Thyroid gland (tissue), 4 donors: ENCODE results near the gene TSPAN31. TPM values are rescaled to one million over a fixed set of nuclear protein-coding genes. Genes with fewer than 3 reads are reported as not detected.

ENCODE experiments used
- DNase-seq, 2 donors: peaks; one replicate each; pipeline ENCODE4 v3.0.0-alpha.2; 2019
- H3K27ac ChIP-seq, 3 donors: fragments of 200-600 bp; sonication (generic); 1 replicate in 2 of 3; 2 replicates in 1 of 3; pipeline ENCODE4 v1.5.1; 2016 to 2019; ENCODE audit warnings: mild to moderate bottlenecking in 1 of 3, moderate library complexity in 1 of 3
- H3K27me3 ChIP-seq: fragments of 200-600 bp; sonication (generic); one replicate; pipeline ENCODE4 v1.5.1; 2019
- H3K36me3 ChIP-seq, 2 donors: fragments of 200-600 bp; sonication (generic); one replicate each; pipeline ENCODE4 v1.5.1; 2016 to 2019
- H3K4me1 ChIP-seq, 2 donors: fragments of 200-600 bp; sonication (generic); one replicate each; pipeline ENCODE4 v1.5.1; 2017 to 2019
- H3K4me3 ChIP-seq, 3 donors: fragments of 200-600 bp; sonication (generic); replicated peaks in 1 of 3; 1 replicate in 2 of 3; 2 replicates in 1 of 3; pipeline ENCODE4 v1.5.1; 2016; ENCODE audit warnings: mild to moderate bottlenecking in 1 of 3
- H3K9me3 ChIP-seq: fragments of 200-600 bp; sonication (generic); one replicate; pipeline ENCODE4 v1.5.1; 2017
- CTCF ChIP-seq, 6 experiments: fragments of 200-600 bp in 3 of 6; fragments of 450-650 bp in 3 of 6; sonication (generic) in 3 of 6; IDR thresholded peaks; one replicate each; pipeline ENCODE4 v1.5.1; 2016 to 2019; ENCODE audit warnings: antibody characterized with exemption in 6 of 6, mild to moderate bottlenecking in 2 of 6, inconsistent platforms in 1 of 6, moderate library complexity in 1 of 6
- POLR2A ChIP-seq, 2 donors: fragments of 450-650 bp; IDR thresholded peaks; one replicate each; pipeline ENCODE4 v1.6.1; 2017; ENCODE audit warnings: antibody characterized with exemption in 2 of 2, mild to moderate bottlenecking in 2 of 2, moderate library complexity in 1 of 2
- WGBS, 2 donors: methylation state at CpG; one replicate each; pipeline ENCODE4 v1.1.5; 2017; 5-methylcytosine and 5-hydroxymethylcytosine counted together
- intact Hi-C: fragments of 100-400 bp; cut with DNase I; formaldehyde crosslinking; loops from one replicate; pipeline ENCODE4 v1.15.1; 2023
- total RNA-seq, 4 donors: library from RNA; depleted of rRNA; stranded (reverse); fragments of >200 nt; gene quantifications; one replicate each; pipeline ENCODE4 v1.2.3, GENCODE V29; 2016

Gene TSPAN31
- total RNA-seq, 4 donors from 2014 or later: 110 to 166 (median 137) TPM

- Histone ChIP-seq H3K27me3 (peaks cover 22% of the 10 kb centered on the region), H3K4me3 (no peak overlapping the region), H3K36me3 (peaks cover 4 to 5% of the 10 kb centered on the region in 2 donors), H3K9me3 (no peaks in the 10 kb centered on the region), H3K27ac (no peak overlapping the region), H3K4me1 (peaks cover 11 to 27% of the 10 kb centered on the region in 2 donors)
- intact Hi-C loops: no loop called here
- no peak for TF ChIP-seq CTCF (IDR thresholded peaks at IDR 0.05)
- no peak for TF ChIP-seq POLR2A (IDR thresholded peaks at IDR 0.05)
- WGBS, 2 donors: 46 to 59% methylated on average over 14 of the region's 14 CpGs
- no peak for DNase-seq
Measured at GRCh38 chr12:57741844-57742738, 2.7 kb upstream of the TSPAN31 start.

- WGBS, 2 donors: 82 to 93% methylated on average over 2 of the region's 2 CpGs
- no peak overlapping the region for H3K4me3 ChIP-seq
Measured at GRCh38 chr12:57743769-57744168, 1.1 kb upstream of the TSPAN31 start.

GRCh38 chr12:57744194-57744776 is 554 bp upstream of the TSPAN31 start:
- Histone ChIP-seq H3K4me3 (peak overlapping the region in 2 of 3 donors; percentile 34 to 88), H3K9me3 (no peaks in the 10 kb centered on the region), H3K27me3 (peaks cover 3% of the 10 kb centered on the region), H3K4me1 (peaks cover 0 to 10% of the 10 kb centered on the region in 2 donors), H3K27ac (peak overlapping the region; percentile 94 to 96 (median 95)), H3K36me3 (peaks cover 25 to 26% of the 10 kb centered on the region in 2 donors)
- TF ChIP-seq POLR2A (IDR thresholded peaks at IDR 0.05) (no peak), CTCF (IDR thresholded peaks at IDR 0.05) (no peak)
- WGBS, 2 donors: 8 to 38% methylated on average over 5 to 21 of the region's 21 CpGs
- DNase-seq: peak; percentile 61 to 65
- intact Hi-C loops: no loop called here

More at GRCh38 chr12:57743769-57744168, 1.1 kb upstream of the TSPAN31 start:
- H3K4me1 ChIP-seq: peaks cover 0 to 11% of the 10 kb centered on the region in 2 donors
- peaks cover 8% of the 10 kb centered on the region for H3K27me3 ChIP-seq
- H3K9me3 ChIP-seq: no peaks in the 10 kb centered on the region
- no peak overlapping the region for H3K27ac ChIP-seq
- no peak for DNase-seq
- H3K36me3 ChIP-seq: peaks cover 20 to 21% of the 10 kb centered on the region in 2 donors
- TF ChIP-seq POLR2A (IDR thresholded peaks at IDR 0.05) (no peak), CTCF (IDR thresholded peaks at IDR 0.05) (no peak)
- intact Hi-C loops: no loop called here

GRCh38 chr12:57745485-57745881 is 644 bp downstream of the TSPAN31 start:
- no peak for TF ChIP-seq CTCF (IDR thresholded peaks at IDR 0.05)
- no peak for TF ChIP-seq POLR2A (IDR thresholded peaks at IDR 0.05)
- Histone ChIP-seq H3K9me3 (no peaks in the 10 kb centered on the region), H3K4me1 (peaks cover 0 to 10% of the 10 kb centered on the region in 2 donors), H3K27ac (peak overlapping the region; percentile 94 to 96 (median 95)), H3K27me3 (no peaks in the 10 kb centered on the region), H3K4me3 (peak overlapping the region; percentile 54 to 88 (median 76)), H3K36me3 (peaks cover 25 to 27% of the 10 kb centered on the region in 2 donors)
- 39% methylated on average over 8 of the region's 8 CpGs for WGBS, 2 donors
- intact Hi-C loops: no loop called here
- no peak for DNase-seq

GRCh38 chr12:57746025-57746424 is 1.2 kb downstream of the TSPAN31 start:
- Histone ChIP-seq H3K4me3 (peak overlapping the region in 1 of 3 donors; percentile 88), H3K27ac (no peak overlapping the region), H3K9me3 (no peaks in the 10 kb centered on the region)

More at GRCh38 chr12:57746025-57746424, 1.2 kb downstream of the TSPAN31 start:
- intact Hi-C loops: no loop called here
- no peak for TF ChIP-seq CTCF (IDR thresholded peaks at IDR 0.05)
- no peak for TF ChIP-seq POLR2A (IDR thresholded peaks at IDR 0.05)
- Histone ChIP-seq H3K4me1 (peaks cover 3 to 13% of the 10 kb centered on the region in 2 donors), H3K36me3 (peaks cover 25 to 28% of the 10 kb centered on the region in 2 donors), H3K27me3 (no peaks in the 10 kb centered on the region)
- WGBS, 2 donors: 89 to 92% methylated on average over 3 of the region's 3 CpGs
- DNase-seq: no peak
